Suprapubic skin (tissue), 4 donors: Measurements from ENCODE around the gene ZNF223.
A peak's percentile ranks its signal among the peaks of the same experiment; 100 is the strongest.

Experiments
- EP300 ChIP-seq: sonication (generic); formaldehyde crosslinking; IDR thresholded peaks from one replicate; pipeline ENCODE4 v1.6.1; 2017; ENCODE audit warnings: antibody characterized with exemption
- POLR2A ChIP-seq, 2 donors: fragments of 450-650 bp; IDR thresholded peaks; one replicate each; pipeline ENCODE4 v1.6.1; 2017; ENCODE audit warnings: antibody characterized with exemption in 2 of 2, mild to moderate bottlenecking in 2 of 2, moderate library complexity in 2 of 2
- POLR2AphosphoS5 ChIP-seq, 3 donors: sonication (generic); formaldehyde crosslinking; IDR thresholded peaks; one replicate each; pipeline ENCODE4 v1.6.1; 2017; ENCODE audit warnings: antibody characterized with exemption in 3 of 3
- TF ChIP-seq, protein P1 (sequence below), 2 donors: fragments of 200-600 bp in 1 of 2; fragments of 450-650 bp in 1 of 2; sonication (generic) in 1 of 2; IDR thresholded peaks; one replicate each; pipeline ENCODE4 v1.5.1; 2016 to 2019; ENCODE audit warnings: antibody characterized with exemption in 2 of 2, mild to moderate bottlenecking in 1 of 2, moderate library complexity in 1 of 2

DNA sequence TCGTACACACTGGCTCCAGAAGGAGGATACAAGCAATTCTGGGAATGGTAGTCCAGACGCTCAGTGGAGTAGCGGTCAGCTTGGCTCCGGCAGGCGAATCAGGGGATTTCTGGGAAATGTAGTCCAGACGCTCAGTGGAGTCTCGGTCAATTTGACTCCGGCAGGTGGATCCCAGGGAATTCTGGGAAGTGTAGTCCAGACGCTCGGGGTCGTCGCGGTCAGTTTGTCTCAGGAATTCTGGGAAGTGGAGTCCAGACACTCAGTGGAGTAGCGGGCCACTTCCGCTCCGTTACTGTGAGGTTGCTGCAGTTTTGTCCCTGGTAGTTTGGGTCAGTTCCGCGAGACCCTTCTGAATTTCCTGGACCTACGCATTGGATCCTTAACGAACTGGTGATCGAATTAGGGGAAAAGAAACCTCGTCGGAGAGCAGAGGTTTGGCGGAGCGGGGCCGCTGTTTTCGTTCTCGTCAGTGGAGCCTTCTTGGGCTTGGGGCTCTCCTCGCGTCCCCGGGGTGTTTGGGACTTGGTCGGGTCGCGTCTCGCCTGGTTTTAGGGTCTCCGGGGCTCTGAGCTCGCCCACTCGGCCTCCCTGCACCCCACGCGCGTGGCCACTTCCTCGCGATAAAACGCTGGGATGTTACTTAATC lies 61.4 kb downstream of the ZNF223 start, which contains the start of gene ZNF225:
- TF ChIP-seq, protein P1, sequence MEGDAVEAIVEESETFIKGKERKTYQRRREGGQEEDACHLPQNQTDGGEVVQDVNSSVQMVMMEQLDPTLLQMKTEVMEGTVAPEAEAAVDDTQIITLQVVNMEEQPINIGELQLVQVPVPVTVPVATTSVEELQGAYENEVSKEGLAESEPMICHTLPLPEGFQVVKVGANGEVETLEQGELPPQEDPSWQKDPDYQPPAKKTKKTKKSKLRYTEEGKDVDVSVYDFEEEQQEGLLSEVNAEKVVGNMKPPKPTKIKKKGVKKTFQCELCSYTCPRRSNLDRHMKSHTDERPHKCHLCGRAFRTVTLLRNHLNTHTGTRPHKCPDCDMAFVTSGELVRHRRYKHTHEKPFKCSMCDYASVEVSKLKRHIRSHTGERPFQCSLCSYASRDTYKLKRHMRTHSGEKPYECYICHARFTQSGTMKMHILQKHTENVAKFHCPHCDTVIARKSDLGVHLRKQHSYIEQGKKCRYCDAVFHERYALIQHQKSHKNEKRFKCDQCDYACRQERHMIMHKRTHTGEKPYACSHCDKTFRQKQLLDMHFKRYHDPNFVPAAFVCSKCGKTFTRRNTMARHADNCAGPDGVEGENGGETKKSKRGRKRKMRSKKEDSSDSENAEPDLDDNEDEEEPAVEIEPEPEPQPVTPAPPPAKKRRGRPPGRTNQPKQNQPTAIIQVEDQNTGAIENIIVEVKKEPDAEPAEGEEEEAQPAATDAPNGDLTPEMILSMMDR (IDR thresholded peaks at IDR 0.05), result no peak
- TF ChIP-seq POLR2AphosphoS5 (IDR thresholded peaks at IDR 0.05), result peak in 1 of 3 donors; percentile 14
- no peak for TF ChIP-seq POLR2A (IDR thresholded peaks at IDR 0.05)
- TF ChIP-seq EP300, result no peak
